OCI-LY3 (cell line): ENCODE measurements around the gene ARHGEF28.

Source experiments
- CTCF ChIP-seq: fragments of 200-600, 300-600 bp; sonication (generic); IDR thresholded peaks from 2 replicates; pipeline ENCODE4 v1.5.1; 2014; ENCODE audit warnings: antibody characterized with exemption, low read length, low read depth
- EZH2phosphoT487 ChIP-seq: fragments of 200-600 bp; shearing (Covaris generic); IDR thresholded peaks from 2 replicates; pipeline ENCODE4 v1.6.1; 2018; ENCODE audit warnings: antibody characterized with exemption, mixed run types, low read depth

- TF ChIP-seq CTCF (no peak), EZH2phosphoT487 (no peak)
Observed at GRCh38 chr5:73831066-73831465, 205.1 kb downstream of the ARHGEF28 start.
